OCI-LY1 (cell line): Measurements from ENCODE around the gene DNMT3A.

ENCODE experiments used
- H2AFZ ChIP-seq: fragments of 200-600 bp; sonication (generic), shearing (Covaris generic); 2 replicates; pipeline ENCODE4 v1.6.0; 2014; ENCODE audit warnings: antibody characterized with exemption, mild to moderate bottlenecking, low read length
- H3F3A ChIP-seq: fragments of 200-600 bp; sonication (generic), shearing (Covaris generic); 2 replicates; pipeline ENCODE4 v1.6.0; 2014; ENCODE audit warnings: mild to moderate bottlenecking, antibody characterized with exemption, low read length, moderate library complexity; ENCODE audit not compliant: insufficient read depth
- H3K27ac ChIP-seq: fragments of 200-600 bp; sonication (generic); 2 replicates; pipeline ENCODE4 v1.5.1; 2014; ENCODE audit warnings: low read length, mixed run types, mild to moderate bottlenecking, low read depth; ENCODE audit not compliant: poor library complexity, severe bottlenecking
- H3K27me3 ChIP-seq: fragments of 200-600 bp; sonication (generic); 2 replicates; pipeline ENCODE4 v1.6.0; 2014; ENCODE audit warnings: antibody characterized with exemption, mild to moderate bottlenecking, low read length, moderate library complexity; ENCODE audit not compliant: insufficient read depth
- H3K36me3 ChIP-seq: fragments of 200-600 bp; sonication (generic); 2 replicates; pipeline ENCODE4 v1.6.1; 2014; ENCODE audit warnings: mild to moderate bottlenecking, antibody characterized with exemption, low read length, moderate library complexity, mixed read lengths; ENCODE audit not compliant: insufficient read depth
- H3K4me1 ChIP-seq: fragments of 200-600 bp; sonication (generic); 2 replicates; pipeline ENCODE4 v1.5.1; 2014; ENCODE audit warnings: mild to moderate bottlenecking, low read length, moderate library complexity; ENCODE audit not compliant: insufficient read depth, severe bottlenecking
- H3K4me2 ChIP-seq: fragments of 200-600 bp; sonication (generic), shearing (Covaris generic); 2 replicates; pipeline ENCODE4 v1.6.1; 2014; ENCODE audit warnings: low read length
- H3K4me3 ChIP-seq: fragments of 200-600 bp; sonication (generic); 2 replicates; pipeline ENCODE4 v1.5.1; 2014; ENCODE audit warnings: low read length, low read depth, mild to moderate bottlenecking, mixed read lengths; ENCODE audit not compliant: poor library complexity, severe bottlenecking
- H3K79me2 ChIP-seq: fragments of 200-600 bp; shearing (Covaris generic); 2 replicates; pipeline ENCODE4 v1.6.1; 2016; ENCODE audit warnings: mixed run types, low read length, mixed read lengths; ENCODE audit not compliant: insufficient read depth
- H3K9ac ChIP-seq: fragments of 200-600 bp; sonication (generic), shearing (Covaris generic); 2 replicates; pipeline ENCODE4 v1.6.1; 2014; ENCODE audit warnings: mild to moderate bottlenecking, low read length, mixed read lengths
- H3K9me2 ChIP-seq: fragments of 200-600 bp; sonication (generic), shearing (Covaris generic); 2 replicates; pipeline ENCODE4 v1.6.1; 2014; ENCODE audit warnings: low read depth, mild to moderate bottlenecking, low read length, mixed read lengths
- H3K9me3 ChIP-seq: fragments of 200-600 bp; shearing (Covaris generic); 2 replicates; pipeline ENCODE4 v1.6.1; 2014; ENCODE audit warnings: low read length, mixed read lengths
- H4K20me1 ChIP-seq: fragments of 200-600 bp; sonication (generic), shearing (Covaris generic); 2 replicates; pipeline ENCODE4 v1.6.0; 2016; ENCODE audit warnings: mild to moderate bottlenecking, low read length; ENCODE audit not compliant: insufficient read depth
- CTCF ChIP-seq: fragments of 200-600 bp; sonication (generic), shearing (Covaris generic); IDR thresholded peaks from 2 replicates; pipeline ENCODE4 v1.5.1; 2017; ENCODE audit warnings: mild to moderate bottlenecking, antibody characterized with exemption, low read length, moderate library complexity, mixed read lengths
- EZH2 ChIP-seq: fragments of 200-600 bp; sonication (generic), shearing (Covaris generic); IDR thresholded peaks from 2 replicates; pipeline ENCODE4 v1.8.0; 2017; ENCODE audit warnings: borderline replicate concordance, mixed run types, mild to moderate bottlenecking, antibody characterized with exemption, low read length, moderate library complexity, mixed read lengths

The DNMT3A gene

GRCh38 chr2:25306777-25307368, 34.9 kb downstream of the DNMT3A start:
- H2AFZ ChIP-seq = no peak overlapping the region
- H3K4me1 ChIP-seq = no peaks in the 10 kb centered on the region
- no peaks in the 10 kb centered on the region for H3K36me3 ChIP-seq
- peaks cover 5% of the 10 kb centered on the region; the same call in 1 of the 2 replicates for H3K27me3 ChIP-seq
- no peaks in the 10 kb centered on the region for H3F3A ChIP-seq
- TF ChIP-seq CTCF = no peak
- no peak for TF ChIP-seq EZH2
- no peaks in the 10 kb centered on the region for H3K79me2 ChIP-seq
- H3K9me2 ChIP-seq = no peaks in the 10 kb centered on the region
- H3K9me3 ChIP-seq = no peaks in the 10 kb centered on the region
- H3K9ac ChIP-seq = no peak overlapping the region
- no peak overlapping the region for H3K4me2 ChIP-seq
- no peak overlapping the region for H3K27ac ChIP-seq
- H3K4me3 ChIP-seq = no peak overlapping the region
- no peaks in the 10 kb centered on the region for H4K20me1 ChIP-seq

- Histone ChIP-seq H3K27ac (no peak overlapping the region), H3K4me1 (no peaks in the 10 kb centered on the region), H3K9me2 (no peaks in the 10 kb centered on the region), H3K4me2 (no peak overlapping the region), H3K4me3 (no peak overlapping the region), H3K9me3 (no peaks in the 10 kb centered on the region), H3K9ac (no peak overlapping the region), H3K79me2 (no peaks in the 10 kb centered on the region), H3K36me3 (no peaks in the 10 kb centered on the region), H3F3A (no peaks in the 10 kb centered on the region), H4K20me1 (no peaks in the 10 kb centered on the region), H2AFZ (no peak overlapping the region), H3K27me3 (peaks cover 5% of the 10 kb centered on the region; the same call in 1 of the 2 replicates)
- TF ChIP-seq CTCF (no peak), EZH2 (no peak)
Observed at GRCh38 chr2:25305775-25306174, 36.0 kb downstream of the DNMT3A start.

GRCh38 chr2:25304826-25305596, 36.7 kb downstream of the DNMT3A start:
- H3K9me2 ChIP-seq = no peaks in the 10 kb centered on the region
- no peaks in the 10 kb centered on the region for H3K79me2 ChIP-seq
- no peak overlapping the region for H3K4me2 ChIP-seq
- H3F3A ChIP-seq = no peaks in the 10 kb centered on the region
- no peak overlapping the region for H3K9ac ChIP-seq
- no peaks in the 10 kb centered on the region for H4K20me1 ChIP-seq
- H2AFZ ChIP-seq = no peak overlapping the region
- 0 out of 2 replicates have a peak, but pooled peaks cover 5% of the 10 kb centered on the region for H3K27me3 ChIP-seq
- H3K4me1 ChIP-seq = no peaks in the 10 kb centered on the region
- H3K36me3 ChIP-seq = no peaks in the 10 kb centered on the region
- H3K4me3 ChIP-seq = no peak overlapping the region
- H3K9me3 ChIP-seq = no peaks in the 10 kb centered on the region
- no peak for TF ChIP-seq EZH2
- TF ChIP-seq CTCF = no peak
- H3K27ac ChIP-seq = no peak overlapping the region
